GM13976 (cell line): Measurements from ENCODE around the gene TUBB4A.
A peak's percentile ranks its signal among the peaks of the same experiment; 100 is the strongest.

Experiments
- DNase-seq: peaks from one replicate; pipeline ENCODE4 v3.0.0; 2012; ENCODE audit warnings: low spot score
- CTCF ChIP-seq: IDR thresholded peaks from 2 replicates; pipeline ENCODE4 v1.5.1; 2012; ENCODE audit warnings: borderline replicate concordance, mild to moderate bottlenecking; ENCODE audit not compliant: insufficient read depth; ENCODE audit errors: extremely low read depth, missing control alignments, control extremely low read depth
- in situ Hi-C: fragments of 300-500 bp; cut with MboI; formaldehyde crosslinking; loops from one replicate; pipeline ENCODE4 v1.12.0; 2022; ENCODE audit warnings: low sequenced_read_pairs, mixed read lengths, inconsistent platforms; ENCODE audit not compliant: unreplicated experiment

The TUBB4A gene

GRCh38 chr19:6459262-6460098 is 42.6 kb downstream of the TUBB4A start, which contains the start of gene SLC25A23:
Gene SLC25A23 (minus strand): TSS chr19:6459792. CDS start chr19:6459628, 164 bp downstream.
- no peak for TF ChIP-seq CTCF
- in situ Hi-C loops = no loop called here
- DNase-seq = peak; percentile 92

DNA sequence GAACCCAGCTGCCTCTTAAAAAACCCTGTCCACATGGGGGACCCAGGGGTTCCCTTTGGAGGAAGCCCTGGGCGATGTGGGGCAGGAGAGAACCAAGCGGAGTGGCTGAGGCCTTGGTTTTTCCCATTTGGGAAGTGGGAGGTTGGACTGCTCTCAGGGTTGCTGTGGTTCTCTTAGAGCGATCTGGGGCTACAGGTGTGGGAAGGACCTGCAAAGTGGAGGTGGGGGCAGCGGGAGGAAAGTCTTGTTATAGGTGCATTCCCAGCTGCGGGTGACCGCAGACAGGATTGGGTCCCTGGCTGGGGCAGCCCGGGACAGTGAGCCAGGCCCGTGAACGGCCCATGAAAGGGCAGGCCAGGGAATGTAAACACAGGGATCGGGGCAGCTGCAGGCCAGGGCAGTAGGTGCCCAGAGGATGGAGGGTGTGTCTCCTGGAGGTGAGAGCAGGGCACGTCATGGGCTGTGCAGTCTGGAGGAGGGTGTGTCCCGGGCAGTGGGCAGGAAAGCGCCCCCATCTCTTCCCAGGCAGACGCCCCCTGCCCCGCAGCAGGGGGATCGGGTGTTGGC is 43.3 kb downstream of the TUBB4A start:
- DNase-seq = peak; percentile 47
- in situ Hi-C loops = no loop called here
- TF ChIP-seq CTCF = no peak

DNA sequence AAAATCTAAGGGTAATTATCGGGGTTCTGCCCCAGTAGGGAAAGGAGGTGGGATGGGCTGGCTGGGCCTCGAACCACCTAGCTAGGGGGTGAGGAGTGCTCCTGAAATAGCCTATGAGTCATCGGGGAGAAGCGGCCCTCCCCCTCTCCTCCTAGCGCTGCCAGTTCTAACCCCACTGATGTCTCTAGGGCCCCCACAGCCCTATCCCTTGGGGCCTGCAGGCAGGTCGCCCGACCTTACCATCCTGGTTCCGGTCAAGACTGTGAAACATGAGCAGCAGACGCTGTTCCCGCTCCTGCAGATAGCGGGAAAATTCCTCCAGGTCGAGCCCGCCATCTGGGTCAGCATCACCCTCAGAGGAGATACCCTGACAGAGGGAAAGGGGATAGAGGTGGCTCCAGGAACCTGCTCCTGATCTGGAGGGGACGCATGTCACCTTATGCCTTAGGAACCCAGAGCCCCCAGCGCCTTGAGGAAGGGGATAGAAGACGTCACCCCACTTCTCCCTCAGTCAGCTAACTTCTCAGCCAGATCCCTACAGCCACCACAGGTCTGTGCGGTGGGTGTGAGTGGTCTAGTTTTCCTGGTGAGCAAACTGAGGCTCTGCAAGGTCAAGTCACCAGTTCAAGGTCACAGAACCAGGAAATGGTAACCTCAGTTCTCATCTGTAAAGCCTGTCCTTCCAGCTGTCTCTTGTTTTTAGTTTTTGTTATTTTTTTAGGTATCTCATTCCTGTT is 44.0 kb downstream of the TUBB4A start:
- in situ Hi-C loops = no loop called here
- no peak for TF ChIP-seq CTCF
- peak; percentile 72 for DNase-seq

GRCh38 chr19:6455924-6456323 is 46.2 kb downstream of the TUBB4A start:
- in situ Hi-C loops = no loop called here
- DNase-seq = no peak
- no peak for TF ChIP-seq CTCF

DNA sequence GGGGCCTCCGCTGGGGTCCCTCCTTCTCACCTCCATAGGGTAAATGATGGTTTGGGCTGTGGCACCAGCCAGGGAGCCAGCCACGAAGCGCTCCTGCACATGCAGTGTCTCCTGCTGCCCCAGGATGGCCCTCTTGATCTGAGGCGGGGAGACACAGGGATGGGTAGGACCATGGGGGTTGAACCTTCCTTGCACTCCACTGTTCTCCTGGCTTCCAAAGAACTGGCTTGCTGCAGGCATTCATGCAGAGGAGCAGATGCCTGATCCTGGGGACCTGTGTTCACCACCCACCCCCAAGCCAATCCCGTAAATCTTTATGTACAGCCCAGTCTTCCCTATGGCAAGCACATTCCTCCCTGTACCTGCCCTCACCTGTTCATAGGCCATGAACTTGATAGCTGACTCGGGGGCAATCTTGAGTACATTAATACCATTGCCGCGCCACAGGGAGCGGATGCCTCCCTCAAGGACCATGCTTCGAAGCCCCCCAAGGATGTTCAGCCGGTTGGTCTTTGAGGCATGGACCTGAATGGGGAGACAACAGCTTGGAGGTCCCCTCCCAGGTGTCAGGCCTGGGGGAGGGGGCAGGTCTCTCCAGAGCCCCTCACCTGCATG is 48.1 kb downstream of the TUBB4A start:
- no peak for TF ChIP-seq CTCF
- no peak for DNase-seq
- in situ Hi-C loops = no loop called here

DNA sequence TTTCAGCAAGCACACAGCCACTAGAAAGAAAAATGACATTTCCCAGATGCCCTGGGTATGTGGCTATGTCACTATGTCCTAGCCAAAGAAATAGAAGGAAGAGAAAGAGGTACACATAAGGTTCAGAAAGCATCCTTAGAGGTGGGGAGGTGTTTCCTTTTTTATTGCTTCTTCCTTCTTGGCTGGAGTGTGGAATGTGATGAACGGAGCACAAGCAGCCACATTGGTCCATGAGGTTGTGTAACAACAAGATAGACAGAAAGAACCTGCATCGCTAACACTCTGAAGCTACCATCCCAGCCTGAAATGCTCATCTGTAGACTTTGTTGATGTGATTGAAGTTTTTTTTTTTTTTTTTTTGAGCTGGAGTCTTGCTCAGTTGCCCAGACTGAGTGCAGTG is 49.2 kb downstream of the TUBB4A start:
- TF ChIP-seq CTCF = no peak
- no peak for DNase-seq
- in situ Hi-C loops = no loop called here
